ENCODE results near the gene CEACAM4. TPM values are rescaled to one million over a fixed set of nuclear protein-coding genes. Genes with fewer than 3 reads are reported as not detected.

CEACAM4 gene
- total and polyA plus RNA-seq, 4 donors = 2.1 to 30.0 (median 10.2) TPM

DNA sequence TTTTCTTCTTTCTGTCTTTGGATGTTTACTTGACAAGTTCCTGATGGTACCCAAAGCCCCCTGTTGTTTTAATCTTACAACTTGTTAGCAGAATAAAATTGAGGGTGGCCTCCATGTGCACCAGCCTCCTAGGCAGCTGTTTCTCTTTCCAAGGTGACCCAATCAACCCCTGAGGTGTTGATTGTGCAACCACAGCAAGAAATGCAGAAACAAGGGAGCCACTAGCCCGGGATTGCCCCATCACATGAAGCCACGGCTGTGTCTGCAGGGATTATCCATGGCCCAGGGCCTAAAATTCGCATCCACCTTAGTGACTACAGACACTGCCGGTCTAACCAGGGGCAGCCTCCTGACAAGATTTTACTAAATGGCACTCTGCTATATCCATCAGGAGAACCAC, 14.4 kb downstream of the CEACAM4 start:
- H3K36me3 ChIP-seq (ENCODE audit: control insufficient read depth in 4 of 4, insufficient read depth in 4 of 4, low read length in 4 of 4) = no peaks in the 10 kb centered on the region
- peaks cover 0 to 3% (median 0%) of the 10 kb centered on the region in 3 donors for H3K27me3 ChIP-seq (ENCODE audit: control insufficient read depth in 3 of 3, insufficient read depth in 3 of 3, low read length in 2 of 3)
- 26 to 56% methylated on average over 4 of the region's 4 CpGs for WGBS, 2 donors
- ATAC-seq (ENCODE audit: insufficient read depth, low FRiP score) = no peak
- H3K9me3 ChIP-seq (ENCODE audit: control insufficient read depth in 4 of 4, insufficient read depth in 3 of 4, low read length in 3 of 4) = peaks cover 0 to 2% (median 0%) of the 10 kb centered on the region in 4 donors
- TF ChIP-seq, protein P1, sequence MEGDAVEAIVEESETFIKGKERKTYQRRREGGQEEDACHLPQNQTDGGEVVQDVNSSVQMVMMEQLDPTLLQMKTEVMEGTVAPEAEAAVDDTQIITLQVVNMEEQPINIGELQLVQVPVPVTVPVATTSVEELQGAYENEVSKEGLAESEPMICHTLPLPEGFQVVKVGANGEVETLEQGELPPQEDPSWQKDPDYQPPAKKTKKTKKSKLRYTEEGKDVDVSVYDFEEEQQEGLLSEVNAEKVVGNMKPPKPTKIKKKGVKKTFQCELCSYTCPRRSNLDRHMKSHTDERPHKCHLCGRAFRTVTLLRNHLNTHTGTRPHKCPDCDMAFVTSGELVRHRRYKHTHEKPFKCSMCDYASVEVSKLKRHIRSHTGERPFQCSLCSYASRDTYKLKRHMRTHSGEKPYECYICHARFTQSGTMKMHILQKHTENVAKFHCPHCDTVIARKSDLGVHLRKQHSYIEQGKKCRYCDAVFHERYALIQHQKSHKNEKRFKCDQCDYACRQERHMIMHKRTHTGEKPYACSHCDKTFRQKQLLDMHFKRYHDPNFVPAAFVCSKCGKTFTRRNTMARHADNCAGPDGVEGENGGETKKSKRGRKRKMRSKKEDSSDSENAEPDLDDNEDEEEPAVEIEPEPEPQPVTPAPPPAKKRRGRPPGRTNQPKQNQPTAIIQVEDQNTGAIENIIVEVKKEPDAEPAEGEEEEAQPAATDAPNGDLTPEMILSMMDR (IDR thresholded peaks at IDR 0.05; ENCODE audit: control extremely low read depth, extremely low read depth) = no peak
- no peaks in the 10 kb centered on the region for H3K4me1 ChIP-seq (ENCODE audit: control insufficient read depth in 5 of 5, insufficient read depth in 5 of 5, low read length in 5 of 5)
- H3K27ac ChIP-seq (ENCODE audit: low read depth in 1 of 2, low read length in 1 of 2) = no peak overlapping the region
- DNase-seq = no peak
- no peak overlapping the region for H3K4me3 ChIP-seq
- no peak overlapping the region for H3K9ac ChIP-seq (ENCODE audit: insufficient read depth in 1 of 2, low read length in 2 of 2)

GRCh38 chr19:41610789-41611188, 16.1 kb downstream of the CEACAM4 start:
- H3K9ac ChIP-seq (ENCODE audit: insufficient read depth in 1 of 2, low read length in 2 of 2) = no peak overlapping the region

GRCh38 chr19:41607668-41608067, 19.2 kb downstream of the CEACAM4 start:
- TF ChIP-seq, protein P1 (IDR thresholded peaks at IDR 0.05; ENCODE audit: control extremely low read depth, extremely low read depth) = no peak
- Histone ChIP-seq H3K9me3 (ENCODE audit: control insufficient read depth in 4 of 4, insufficient read depth in 3 of 4, low read length in 3 of 4) (no peaks in the 10 kb centered on the region), H3K9ac (ENCODE audit: insufficient read depth in 1 of 2, low read length in 2 of 2) (no peak overlapping the region), H3K36me3 (ENCODE audit: control insufficient read depth in 4 of 4, insufficient read depth in 4 of 4, low read length in 4 of 4) (no peaks in the 10 kb centered on the region), H3K4me1 (ENCODE audit: control insufficient read depth in 5 of 5, insufficient read depth in 5 of 5, low read length in 5 of 5) (no peaks in the 10 kb centered on the region), H3K27me3 (ENCODE audit: control insufficient read depth in 3 of 3, insufficient read depth in 3 of 3, low read length in 2 of 3) (peaks cover 0 to 14% (median 0%) of the 10 kb centered on the region in 3 donors), H3K4me3 (no peak overlapping the region), H3K27ac (ENCODE audit: low read depth in 1 of 2, low read length in 1 of 2) (no peak overlapping the region)
- no peak for DNase-seq
- no peak for ATAC-seq (ENCODE audit: insufficient read depth, low FRiP score)
- 80 to 92% methylated on average over 1 of the region's 1 CpG for WGBS, 2 donors

More at GRCh38 chr19:41610789-41611188, 16.1 kb downstream of the CEACAM4 start:
- Histone ChIP-seq H3K4me3 (no peak overlapping the region), H3K36me3 (ENCODE audit: control insufficient read depth in 4 of 4, insufficient read depth in 4 of 4, low read length in 4 of 4) (no peaks in the 10 kb centered on the region), H3K27ac (ENCODE audit: low read depth in 1 of 2, low read length in 1 of 2) (no peak overlapping the region), H3K4me1 (ENCODE audit: control insufficient read depth in 5 of 5, insufficient read depth in 5 of 5, low read length in 5 of 5) (no peaks in the 10 kb centered on the region), H3K27me3 (ENCODE audit: control insufficient read depth in 3 of 3, insufficient read depth in 3 of 3, low read length in 2 of 3) (peaks cover 0 to 3% (median 0%) of the 10 kb centered on the region in 3 donors), H3K9me3 (ENCODE audit: control insufficient read depth in 4 of 4, insufficient read depth in 3 of 4, low read length in 3 of 4) (peaks cover 0 to 2% (median 0%) of the 10 kb centered on the region in 4 donors)
- ATAC-seq (ENCODE audit: insufficient read depth, low FRiP score) = no peak
- DNase-seq = no peak
- TF ChIP-seq, protein P1 (IDR thresholded peaks at IDR 0.05; ENCODE audit: control extremely low read depth, extremely low read depth) = no peak

- no peak for ATAC-seq (ENCODE audit: insufficient read depth, low FRiP score)
- 87 to 88% methylated on average over 5 of the region's 5 CpGs for WGBS, 2 donors
These were observed 20.5 kb downstream of the CEACAM4 start for GRCh38 chr19:41606215-41606837.

More at GRCh38 chr19:41606215-41606837, 20.5 kb downstream of the CEACAM4 start:
- H3K36me3 ChIP-seq (ENCODE audit: control insufficient read depth in 4 of 4, insufficient read depth in 4 of 4, low read length in 4 of 4) = no peaks in the 10 kb centered on the region
- H3K27me3 ChIP-seq (ENCODE audit: control insufficient read depth in 3 of 3, insufficient read depth in 3 of 3, low read length in 2 of 3) = peaks cover 0 to 17% (median 0%) of the 10 kb centered on the region in 3 donors
- TF ChIP-seq, protein P1 (IDR thresholded peaks at IDR 0.05; ENCODE audit: control extremely low read depth, extremely low read depth) = no peak
- no peaks in the 10 kb centered on the region for H3K9me3 ChIP-seq (ENCODE audit: control insufficient read depth in 4 of 4, insufficient read depth in 3 of 4, low read length in 3 of 4)
- no peak overlapping the region for H3K4me3 ChIP-seq
- no peak overlapping the region for H3K27ac ChIP-seq (ENCODE audit: low read depth in 1 of 2, low read length in 1 of 2)
- DNase-seq = no peak
- no peaks in the 10 kb centered on the region for H3K4me1 ChIP-seq (ENCODE audit: control insufficient read depth in 5 of 5, insufficient read depth in 5 of 5, low read length in 5 of 5)
- H3K9ac ChIP-seq (ENCODE audit: insufficient read depth in 1 of 2, low read length in 2 of 2) = no peak overlapping the region

Measured in lung (tissue), 12 donors.